ENCODE data around the gene THSD7A. TPM values are rescaled to one million over a fixed set of nuclear protein-coding genes. Genes with fewer than 3 reads are reported as not detected.

THSD7A gene
- total and polyA plus RNA-seq, 2 of the 4 experiments (the other 2 are of a cell fraction): 0.02 to 0.18 TPM

- no peak overlapping the region for H4K5ac ChIP-seq (ENCODE audit: low read depth, low read length)
- no peak overlapping the region for H2AK5ac ChIP-seq (ENCODE audit: low read depth, low read length)
- H3K27me3 ChIP-seq (ENCODE audit: control insufficient read depth, insufficient read depth, low read length): peaks cover 11% of the 10 kb centered on the region
- H3K9ac ChIP-seq (ENCODE audit: low read depth, low read length): no peak overlapping the region
- CTCF ChIA-PET: no interaction called here
- no peak overlapping the region for H3K4me3 ChIP-seq (ENCODE audit: insufficient read depth, low read depth, low read length)
- no peak overlapping the region for H3K23ac ChIP-seq (ENCODE audit: low read depth, low read length)
- no peaks in the 10 kb centered on the region for H3K79me1 ChIP-seq (ENCODE audit: low read depth in 1 of 2, low read length in 2 of 2)
- no peaks in the 10 kb centered on the region for H3K4me1 ChIP-seq (ENCODE audit: control insufficient read depth, insufficient read depth, low read length)
- dilution Hi-C loops (cut with HindIII; ENCODE audit: low sequenced_read_pairs, unreplicated experiment): no loop called here
- TF ChIP-seq CTCF (conservative IDR thresholded peaks at IDR 0.05; ENCODE audit: low read depth, low read length) (no peak), CHD1 (IDR thresholded peaks at IDR 0.05; ENCODE audit: low read depth, low read length) (no peak), BHLHE40 (IDR thresholded peaks at IDR 0.05; ENCODE audit: low read depth, low read length) (no peak), USF2 (IDR thresholded peaks at IDR 0.05; ENCODE audit: low read depth, low read length) (no peak), MAZ (IDR thresholded peaks at IDR 0.05; ENCODE audit: borderline replicate concordance, low read depth, low read length) (no peak), RAD21 (IDR thresholded peaks at IDR 0.05; ENCODE audit: low read length) (no peak), POLR2A (IDR thresholded peaks at IDR 0.05; ENCODE audit: low read depth, low read length) (no peak), SMC3 (IDR thresholded peaks at IDR 0.05; ENCODE audit: low read depth, low read length) (no peak), NFE2L2 (IDR thresholded peaks at IDR 0.05; ENCODE audit: low read depth, low read length) (no peak), RCOR1 (IDR thresholded peaks at IDR 0.05; ENCODE audit: insufficient replicate concordance, low read length) (no peak), MXI1 (IDR thresholded peaks at IDR 0.05; ENCODE audit: borderline replicate concordance, low read depth, low read length) (no peak), RFX5 (IDR thresholded peaks at IDR 0.05; ENCODE audit: low read depth, low read length) (no peak), MAFK (IDR thresholded peaks at IDR 0.05; ENCODE audit: low read depth, low read length) (no peak), CEBPB (IDR thresholded peaks at IDR 0.05; ENCODE audit: low read depth, low read length) (no peak), ELK1 (IDR thresholded peaks at IDR 0.05; ENCODE audit: borderline replicate concordance, low read depth, low read length) (no peak), FOS (IDR thresholded peaks at IDR 0.05; ENCODE audit: low read depth, low read length) (no peak)
- no peaks in the 10 kb centered on the region for H3K36me3 ChIP-seq (ENCODE audit: control insufficient read depth, insufficient read depth, low read length)
- no peak overlapping the region for H4K8ac ChIP-seq (ENCODE audit: low read depth in 2 of 2, low read length in 2 of 2)
- no peak overlapping the region for H2BK20ac ChIP-seq (ENCODE audit: low read depth, low read length)
- DNase-seq (no peak), ATAC-seq (ENCODE audit: low read depth) (no peak)
- no peak overlapping the region for H3K27ac ChIP-seq (ENCODE audit: insufficient read depth, low read length)
- WGBS, 2 experiments (ENCODE audit: extremely low coverage in 2 of 2, insufficient read length in 1 of 2): 90% methylated on average over 2 of the region's 6 CpGs; no CpG with 5 or more reads in 1 of the 2 experiments
- H4K91ac ChIP-seq (ENCODE audit: insufficient read depth, low read depth, low read length): no peak overlapping the region
- no peak overlapping the region for H3K4ac ChIP-seq (ENCODE audit: low read depth, low read length)
- H2BK120ac ChIP-seq (ENCODE audit: low read depth, low read length): no peak overlapping the region
- POLR2A ChIA-PET (ENCODE audit: unreplicated experiment): no interaction called here
- no peak overlapping the region for H2BK5ac ChIP-seq (ENCODE audit: low read depth, low read length, poor library complexity, severe bottlenecking)
- no peak overlapping the region for H3K14ac ChIP-seq (replicated peaks; ENCODE audit: low read depth, low read length)
- H2BK15ac ChIP-seq (ENCODE audit: low read depth, low read length): no peak overlapping the region
- no peak overlapping the region for H3K56ac ChIP-seq (ENCODE audit: extremely low read depth, insufficient read depth, low read length)
- no peak overlapping the region for H2AK9ac ChIP-seq (replicated peaks; ENCODE audit: low read depth, low read length, poor library complexity)
- no peak overlapping the region for H3K4me2 ChIP-seq (ENCODE audit: low read depth, low read length)
- BruUV-seq (replicated peaks): no TSS peak
- in situ Hi-C loops (cut with MboI; ENCODE audit: low sequenced_read_pairs): loop anchor here (25.0 kb wide), 1 partner anchor 654 kb away; no protein-coding TSS in a partner anchor
- H3K9me3 ChIP-seq (ENCODE audit: control insufficient read depth, insufficient read depth, low read length): no peaks in the 10 kb centered on the region
- H2AFZ ChIP-seq (replicated peaks; ENCODE audit: low read length, poor library complexity): no peak overlapping the region
- H3K9me1 ChIP-seq (ENCODE audit: insufficient read depth, low read length): no peaks in the 10 kb centered on the region
- no peak overlapping the region for H3K18ac ChIP-seq (ENCODE audit: low read depth, low read length)
- no peaks in the 10 kb centered on the region for H4K20me1 ChIP-seq (ENCODE audit: insufficient read depth, low read length)
- intact Hi-C loops (cut with micrococcal nuclease): loop anchor here (5.0 kb wide), 1 partner anchor 234 kb away; no protein-coding TSS in a partner anchor
Measured at GRCh38 chr7:11833431-11833830, 1.4 kb upstream of the THSD7A start.

Measured in IMR-90 (cell line).